HG03469 (cell line): ENCODE data around the gene KRT38.

Source experiments
- ATAC-seq: cut with Tn5 transposase; IDR thresholded peaks from one replicate; pipeline ENCODE4 v1.9.1; 2021; ENCODE audit warnings: mild to moderate bottlenecking, moderate library complexity, moderate number of reproducible peaks; ENCODE audit not compliant: unreplicated experiment

KRT38 gene

DNA sequence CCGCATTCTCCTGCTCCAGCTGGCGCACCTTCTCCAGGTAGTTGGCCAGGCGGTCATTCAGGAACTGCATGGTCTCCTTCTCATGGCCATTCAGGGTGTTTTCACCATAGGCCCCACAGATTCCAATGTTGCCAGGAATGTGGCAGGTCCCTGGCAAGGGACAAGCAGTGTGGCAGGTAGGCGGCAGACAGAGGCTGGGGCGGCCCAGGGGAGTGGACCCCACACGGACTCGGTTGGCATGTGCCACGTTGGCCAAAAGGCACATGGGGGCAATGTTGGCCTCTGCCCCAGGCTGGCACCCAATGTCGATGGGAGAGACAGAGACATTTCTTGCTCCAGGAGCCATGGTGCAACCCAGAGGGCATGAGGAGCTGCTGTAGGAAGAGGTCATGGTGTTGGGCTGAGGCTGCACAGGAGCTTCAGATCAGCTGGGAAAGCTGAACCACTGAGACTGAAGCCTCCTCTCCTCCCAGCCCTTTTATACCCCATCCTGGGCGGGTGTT, at the start of gene KRT38:
Gene KRT38 (minus strand): TSS at position 453 of the 503 bp plus-strand sequence. CDS start 62 bp downstream, at position 391.
- no peak for ATAC-seq

GRCh38 chr17:41489531-41489930, 48.7 kb upstream of the KRT38 start, which contains the start of gene KRT36:
KRT36 (minus strand) TSS chr17:41489910; CDS start chr17:41489864, 46 bp downstream.
- no peak for ATAC-seq

- no peak for ATAC-seq
Measured at GRCh38 chr17:41486809-41487530, 46.2 kb upstream of the KRT38 start.

- ATAC-seq, result no peak
Measured at GRCh38 chr17:41486316-41486715, 45.5 kb upstream of the KRT38 start.

DNA sequence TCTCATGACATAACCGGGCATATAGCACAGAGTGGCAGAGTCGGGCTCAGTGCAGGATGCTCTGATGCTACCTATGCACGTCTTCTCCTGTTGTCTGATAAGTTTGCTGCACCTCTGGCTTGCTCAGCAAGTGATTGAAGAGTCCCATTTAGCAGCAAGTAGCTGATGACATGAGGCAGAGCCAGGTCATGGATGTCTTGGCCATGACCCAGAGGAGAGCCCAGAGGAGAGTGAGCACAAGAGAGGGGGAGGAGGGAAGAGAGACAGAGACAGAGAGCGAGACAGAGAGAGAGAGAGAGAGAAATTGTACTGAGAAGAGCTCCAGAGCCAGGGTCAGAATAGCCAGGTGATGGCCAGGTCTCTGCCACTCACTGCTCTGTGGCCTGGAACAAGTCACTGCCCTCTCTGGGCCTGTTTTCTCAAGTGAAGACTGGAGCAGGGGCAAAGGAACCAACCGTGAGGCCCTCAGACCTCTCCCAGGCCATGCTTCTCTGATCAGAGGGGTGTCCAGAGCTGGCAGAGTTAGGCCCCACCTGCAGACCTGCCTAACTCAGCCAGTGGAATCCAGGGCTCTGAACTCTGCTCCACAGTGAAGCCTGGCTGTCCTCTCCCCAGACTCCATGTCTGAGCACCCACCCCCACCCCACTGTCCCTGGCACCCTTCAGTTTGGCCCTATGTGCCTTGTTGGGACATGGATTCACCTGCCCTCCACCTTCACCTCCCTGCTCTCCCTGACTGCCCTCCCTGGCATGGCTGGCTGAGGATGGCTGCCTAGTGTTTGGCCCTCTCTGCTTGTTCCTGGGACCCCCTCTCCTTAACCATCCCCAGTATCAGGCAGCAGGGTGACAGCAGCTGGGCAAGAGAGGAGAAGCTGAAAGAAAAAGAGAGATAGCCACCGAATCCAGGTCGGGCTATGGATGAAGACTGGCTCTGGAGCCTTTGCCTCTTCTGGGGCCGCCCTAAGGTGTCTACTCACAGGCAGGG, 44.4 kb upstream of the KRT38 start:
- ATAC-seq, result no peak

DNA sequence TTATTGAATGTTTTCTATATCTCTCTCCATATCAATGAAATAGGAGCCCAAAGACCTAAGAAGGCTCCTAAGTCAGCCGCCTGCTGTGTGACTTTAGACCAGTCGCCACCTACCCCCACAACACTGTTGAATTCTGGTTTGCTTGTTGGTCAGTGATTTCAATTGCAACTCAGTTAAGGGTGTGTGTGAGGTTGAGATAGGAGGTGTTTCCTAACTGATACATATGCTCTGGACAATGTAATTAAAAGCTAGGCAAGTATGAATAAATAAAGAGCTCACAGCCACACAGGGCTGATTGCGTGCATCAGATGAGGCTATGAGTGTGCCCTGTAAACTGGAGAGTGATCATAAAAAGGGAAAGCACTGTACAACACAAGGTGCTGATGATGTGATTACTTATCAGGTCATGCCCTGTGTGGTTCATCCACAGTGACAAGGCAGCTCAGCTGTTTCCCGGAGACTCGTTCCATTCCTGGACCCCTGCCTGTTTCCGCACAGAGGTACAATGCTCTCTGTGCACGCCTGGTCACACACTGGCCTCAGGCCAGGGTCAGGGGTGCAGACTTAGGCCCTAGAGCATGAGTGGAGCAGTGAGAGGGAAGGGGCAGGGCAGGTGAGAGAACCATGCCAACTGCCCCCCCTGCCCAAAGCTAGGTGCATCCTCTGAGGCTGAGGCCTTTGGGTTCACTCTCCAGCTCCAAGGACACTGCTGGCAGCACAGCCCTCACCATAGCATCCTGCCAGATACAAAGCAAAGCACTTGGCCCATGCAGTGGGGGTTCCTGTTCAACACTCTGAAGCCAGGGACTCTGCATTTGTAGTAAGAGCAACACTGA, 43.4 kb upstream of the KRT38 start:
- ATAC-seq, result no peak

GRCh38 chr17:41483531-41483930, 42.7 kb upstream of the KRT38 start:
- ATAC-seq, result no peak

DNA sequence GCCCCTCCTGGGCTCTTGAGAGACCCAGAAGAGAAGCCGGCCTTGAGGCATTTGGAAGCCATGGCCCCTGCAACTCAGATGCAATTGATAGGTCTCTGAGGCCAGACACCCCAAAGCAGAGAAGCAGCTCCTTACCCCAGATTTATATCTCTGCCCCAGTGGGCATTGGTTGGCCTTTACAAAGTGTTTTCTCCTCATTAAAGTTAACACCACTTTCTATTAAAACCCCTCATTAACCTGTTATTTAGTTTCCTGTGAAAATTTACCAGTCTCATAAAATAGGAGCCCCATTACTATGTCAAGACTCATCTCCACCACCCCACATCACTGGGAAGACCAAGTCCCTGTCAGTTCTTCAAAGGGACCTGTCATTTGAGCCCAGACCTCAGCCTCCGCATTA, 40.3 kb upstream of the KRT38 start, which contains the start of gene KRT35:
Gene KRT35 (minus strand): TSS at position 116 of the 400 bp plus-strand sequence. CDS start 54 bp downstream, at position 62.
- no peak for ATAC-seq

- ATAC-seq, result no peak
Measured at GRCh38 chr17:41480581-41480980, 39.8 kb upstream of the KRT38 start.

DNA sequence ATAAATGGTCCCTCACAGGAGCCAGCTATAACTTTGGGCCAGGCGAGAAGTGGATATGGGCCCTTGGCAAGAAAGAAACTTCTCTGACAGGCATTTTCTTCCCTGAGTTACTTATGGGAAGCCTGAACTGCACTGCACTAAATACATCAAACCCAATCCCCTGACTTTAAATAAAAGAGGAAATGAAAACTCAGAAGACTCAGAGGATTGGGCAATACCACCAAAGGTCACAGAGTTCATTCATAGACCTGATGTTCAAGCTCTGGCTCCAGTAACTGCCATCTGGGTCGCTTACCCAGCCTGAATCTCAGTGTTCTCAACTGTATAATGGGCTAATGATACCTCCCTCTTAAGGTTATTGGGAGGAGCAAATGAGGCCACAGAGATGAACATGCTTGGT, 39.4 kb upstream of the KRT38 start:
- ATAC-seq, result no peak

DNA sequence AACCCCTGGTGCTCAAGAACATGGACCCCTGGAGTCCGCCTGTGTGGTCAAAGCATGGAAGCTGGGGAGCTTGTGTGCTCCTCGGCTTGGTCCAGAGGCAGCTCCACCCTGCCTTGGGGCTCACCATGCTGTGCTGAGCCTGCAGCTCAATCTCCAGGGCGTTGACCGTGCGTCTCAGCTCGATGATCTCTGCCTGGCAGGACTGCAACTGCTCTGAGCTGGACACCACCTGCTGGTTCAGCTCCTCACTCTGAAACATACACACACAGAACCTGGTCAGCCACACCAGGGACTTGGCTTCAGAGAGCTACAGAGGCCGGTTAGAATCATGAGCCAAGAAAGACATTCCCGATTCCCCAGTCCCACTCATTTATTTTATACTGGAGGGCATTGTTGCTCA, 37.5 kb upstream of the KRT38 start:
- no peak for ATAC-seq

DNA sequence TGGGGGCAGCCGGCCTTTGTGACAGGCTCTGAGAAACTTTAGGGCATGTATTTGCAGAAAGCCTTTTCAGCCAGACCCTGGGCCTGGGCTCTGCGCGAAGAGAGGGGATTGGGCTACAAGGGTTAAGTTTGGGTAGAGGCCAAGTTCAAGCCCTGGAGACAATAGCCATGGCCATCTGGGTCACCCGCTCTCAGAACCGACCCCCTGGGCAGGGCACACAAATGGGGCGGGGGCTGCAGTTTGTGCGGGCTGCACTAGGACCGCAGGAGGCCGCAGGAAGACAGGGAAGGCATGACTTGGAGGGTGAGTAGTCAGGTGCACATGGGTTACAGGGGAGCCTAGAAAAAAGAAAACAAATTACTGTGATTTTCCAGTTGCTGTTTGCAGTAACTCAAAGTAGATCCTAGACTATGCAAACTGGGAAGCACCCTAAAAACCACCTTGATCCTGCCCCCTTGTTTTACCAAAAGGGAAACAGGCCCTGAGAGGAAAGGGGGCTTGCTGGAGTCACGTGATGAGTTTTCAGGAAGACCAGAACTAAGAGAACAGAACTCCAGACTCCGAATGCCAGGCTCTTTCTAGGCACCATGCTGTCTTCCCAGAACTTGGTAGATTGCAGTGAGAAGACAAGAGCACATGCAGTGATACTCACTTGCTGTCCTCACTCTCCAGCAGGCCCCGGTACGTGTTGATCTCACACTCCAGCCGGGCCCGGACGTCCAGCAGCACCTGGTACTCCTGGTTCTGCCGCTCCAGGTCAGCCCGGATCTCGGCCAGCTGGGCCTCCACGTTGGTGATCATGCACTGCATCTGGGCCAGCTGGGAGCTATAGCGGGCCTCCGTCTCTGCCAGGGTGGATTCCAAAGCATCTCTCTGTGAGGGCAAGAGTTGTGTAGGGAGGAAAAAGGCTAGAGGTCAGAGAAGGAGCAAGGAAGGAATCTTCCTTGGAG, 36.4 kb upstream of the KRT38 start:
- ATAC-seq, result no peak

DNA sequence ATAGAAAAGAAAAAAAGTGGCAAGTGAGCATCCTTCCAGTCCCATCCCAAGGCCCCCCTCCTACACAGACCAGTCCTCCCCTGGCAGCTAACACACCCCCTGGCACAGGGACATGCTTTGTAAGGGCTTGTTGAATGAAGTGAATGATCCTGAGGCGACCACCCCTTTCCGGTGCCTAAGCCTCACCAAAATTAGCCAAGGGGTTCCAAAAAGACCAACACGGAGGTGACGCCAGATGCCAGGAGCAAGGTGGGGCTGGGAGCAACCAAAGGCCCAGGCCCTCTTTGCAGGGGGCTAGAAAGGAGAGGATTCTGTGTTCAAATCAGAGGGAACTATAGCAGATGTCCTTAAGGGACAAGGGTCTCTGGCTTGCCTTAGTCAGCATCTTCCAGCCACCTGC, 34.6 kb upstream of the KRT38 start:
- no peak for ATAC-seq

DNA sequence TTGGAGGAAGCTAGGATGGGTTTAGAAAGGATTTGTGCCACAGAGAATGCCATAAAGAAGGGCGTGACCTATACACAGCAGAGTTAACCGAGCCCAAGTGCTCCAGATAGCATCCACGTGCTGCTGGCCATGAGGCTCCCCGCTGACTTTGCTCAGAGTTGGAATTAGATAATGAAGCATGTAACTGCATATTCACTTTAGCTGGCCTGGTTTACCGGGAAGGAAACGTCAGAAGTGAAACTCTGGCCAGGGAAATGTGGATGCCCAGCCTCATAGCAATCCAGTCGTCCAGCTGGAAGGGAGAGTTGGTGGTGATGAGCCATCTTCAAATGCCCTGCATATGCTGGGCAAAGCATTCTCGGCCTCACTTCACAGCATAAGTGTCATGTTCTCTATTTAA, 34.1 kb upstream of the KRT38 start:
- ATAC-seq, result no peak

DNA sequence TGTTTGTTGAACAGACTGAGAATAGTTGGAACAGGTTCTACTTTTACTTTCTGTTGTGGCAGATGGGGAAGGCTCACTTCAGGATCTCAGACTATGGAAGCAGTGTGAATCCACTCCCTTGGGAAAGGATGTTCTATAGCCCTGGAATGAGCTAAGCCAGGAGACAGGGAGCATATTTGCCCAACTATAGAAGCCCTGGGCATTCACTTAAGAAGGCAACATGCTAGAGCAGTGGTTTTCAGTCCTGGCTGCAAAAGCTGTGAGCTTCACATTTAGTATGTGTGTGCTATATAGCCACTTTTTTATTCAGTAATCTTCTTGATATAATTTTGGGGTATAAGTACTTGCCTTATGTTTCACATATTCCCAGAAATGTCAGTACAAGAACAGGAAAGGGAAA, 27.6 kb upstream of the KRT38 start:
- ATAC-seq, result no peak

GRCh38 chr17:41467561-41467960, 26.8 kb upstream of the KRT38 start:
- no peak for ATAC-seq

DNA sequence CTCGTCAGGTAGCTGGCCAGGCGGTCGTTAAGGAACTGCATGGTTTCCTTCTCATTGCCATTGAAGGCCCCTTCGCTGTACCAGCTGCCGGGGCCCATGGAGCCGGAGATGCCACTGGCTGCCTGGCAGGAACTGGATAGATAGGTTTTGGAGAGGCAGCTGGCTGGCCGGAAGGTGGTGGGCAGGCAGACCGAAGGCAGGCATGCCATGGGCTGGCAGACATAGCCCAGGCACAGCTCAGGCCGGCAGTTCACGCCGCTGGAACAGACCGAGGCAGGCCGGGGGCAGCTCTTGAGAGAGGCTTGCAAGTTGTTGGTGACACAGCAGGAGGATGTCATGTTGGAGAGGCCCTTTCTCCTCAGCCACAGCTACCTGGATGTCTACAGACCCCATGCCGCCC, 26.2 kb upstream of the KRT38 start, which contains the start of gene KRT32:
Gene KRT32 (minus strand): TSS at position 399 of the 400 bp plus-strand sequence. CDS start 61 bp downstream, at position 338.
- no peak for ATAC-seq

DNA sequence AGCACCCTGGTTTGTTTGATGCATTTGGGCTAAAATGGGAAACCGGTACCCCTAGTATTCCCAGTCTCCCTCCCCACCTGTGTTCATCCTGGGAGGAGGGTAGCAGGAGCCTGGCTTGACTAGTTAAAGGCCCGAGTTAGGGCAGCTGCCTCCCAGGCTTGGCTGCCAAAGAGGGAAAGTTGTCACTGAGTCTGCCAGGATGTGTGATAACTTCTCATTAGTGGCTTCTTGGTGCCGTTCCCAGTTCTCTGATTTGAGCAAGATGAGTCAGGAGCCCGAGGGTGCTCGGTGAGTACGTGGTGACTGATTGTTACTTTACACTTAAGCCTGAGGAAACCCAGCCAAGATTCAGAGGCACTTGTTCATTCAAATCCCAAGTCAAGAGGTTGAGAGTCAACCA, 23.9 kb upstream of the KRT38 start:
- no peak for ATAC-seq

DNA sequence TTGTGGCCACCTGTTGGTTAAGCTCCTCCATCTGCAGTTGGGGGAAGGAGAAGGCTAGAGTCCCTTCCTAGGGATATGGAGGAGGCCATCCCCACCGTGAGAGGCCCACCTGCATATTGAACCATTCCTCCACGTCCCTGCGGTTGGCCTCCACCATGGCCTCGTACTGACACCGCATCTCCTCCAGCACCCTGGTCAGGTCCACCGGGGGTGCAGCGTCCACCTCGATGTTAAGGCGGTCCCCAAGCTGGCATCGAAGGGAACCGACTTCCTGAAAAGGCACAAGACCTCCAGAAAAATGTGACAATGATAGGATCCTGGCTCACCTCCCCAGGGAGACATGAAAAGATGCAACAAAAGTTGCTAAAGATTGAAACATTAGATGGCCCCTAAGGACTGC, 23.4 kb upstream of the KRT38 start:
- no peak for ATAC-seq
